ENCODE measurements around the gene LRRC61. TPM values are rescaled to one million over a fixed set of nuclear protein-coding genes. Genes with fewer than 3 reads are reported as not detected.

LRRC61 gene
- polyA plus RNA-seq, 1 donor (not counting 4 experiments of a cell fraction or from before 2014, with no cell fraction given) = 1.0 TPM

GRCh38 chr7:150365194-150365593 lies 42.0 kb downstream of the LRRC61 start:
- H2AFZ ChIP-seq (ENCODE audit: control insufficient read depth, low read length) = no peak overlapping the region

GRCh38 chr7:150365673-150366398 lies 42.7 kb downstream of the LRRC61 start:
- dilution Hi-C loops (cut with MboI; ENCODE audit: extremely low pct_ligation_motif_present, low sequenced_read_pairs) = no loop called here
- no peak overlapping the region for H3K27ac ChIP-seq (ENCODE audit: control insufficient read depth, insufficient read depth, low read length)

More at GRCh38 chr7:150365194-150365593, 42.0 kb downstream of the LRRC61 start:
- dilution Hi-C loops (cut with MboI; ENCODE audit: extremely low pct_ligation_motif_present, low sequenced_read_pairs) = no loop called here
- Histone ChIP-seq H3K9me1 (ENCODE audit: control insufficient read depth, extremely low read depth, insufficient read depth, low read length) (no peaks in the 10 kb centered on the region), H3K36me3 (ENCODE audit: control insufficient read depth in 2 of 2, extremely low read depth in 1 of 2, insufficient read depth in 2 of 2, low read length in 2 of 2) (no peaks in the 10 kb centered on the region), H3K9me3 (ENCODE audit: control insufficient read depth, low read depth, low read length) (no peaks in the 10 kb centered on the region), H3K4me3 (ENCODE audit: control insufficient read depth in 2 of 3, extremely low read depth in 1 of 3, insufficient read depth in 2 of 3, low read depth in 1 of 3, low read length in 3 of 3) (no peak overlapping the region), H3K4me2 (ENCODE audit: control insufficient read depth, extremely low read depth, insufficient read depth, low read depth, low read length) (no peak overlapping the region), H3K27ac (ENCODE audit: control insufficient read depth, insufficient read depth, low read length) (no peak overlapping the region), H3K4me1 (ENCODE audit: control insufficient read depth, extremely low read depth, insufficient read depth, low read length) (peaks cover 19% of the 10 kb centered on the region), H3K9ac (ENCODE audit: control insufficient read depth, extremely low read depth, insufficient read depth, low read length) (no peak overlapping the region), H3K27me3 (ENCODE audit: control insufficient read depth, extremely low read depth, insufficient read depth, low read length) (no peaks in the 10 kb centered on the region), H3K79me2 (ENCODE audit: control insufficient read depth, insufficient read depth, low read length) (no peaks in the 10 kb centered on the region), H4K20me1 (ENCODE audit: control insufficient read depth, extremely low read depth, insufficient read depth, low read length) (no peaks in the 10 kb centered on the region)
- no peak for DNase-seq (ENCODE audit: low read depth, low spot score)
- FAIRE-seq = no peak
- TF ChIP-seq CTCF (optimal IDR thresholded peaks at IDR 0.05 in 1 of 3, IDR thresholded peaks at IDR 0.05 in 1 of 3, conservative IDR thresholded peaks at IDR 0.05 in 1 of 3; ENCODE audit: extremely low read depth in 1 of 3, insufficient read depth in 2 of 3, low read length in 3 of 3) = no peak

More at GRCh38 chr7:150365673-150366398, 42.7 kb downstream of the LRRC61 start:
- Histone ChIP-seq H3K9me3 (ENCODE audit: control insufficient read depth, low read depth, low read length) (no peaks in the 10 kb centered on the region), H3K4me1 (ENCODE audit: control insufficient read depth, extremely low read depth, insufficient read depth, low read length) (peaks cover 24% of the 10 kb centered on the region), H3K4me2 (ENCODE audit: control insufficient read depth, extremely low read depth, insufficient read depth, low read depth, low read length) (no peak overlapping the region), H4K20me1 (ENCODE audit: control insufficient read depth, extremely low read depth, insufficient read depth, low read length) (no peaks in the 10 kb centered on the region), H3K79me2 (ENCODE audit: control insufficient read depth, insufficient read depth, low read length) (no peaks in the 10 kb centered on the region), H3K9ac (ENCODE audit: control insufficient read depth, extremely low read depth, insufficient read depth, low read length) (no peak overlapping the region), H3K27me3 (ENCODE audit: control insufficient read depth, extremely low read depth, insufficient read depth, low read length) (no peaks in the 10 kb centered on the region), H2AFZ (ENCODE audit: control insufficient read depth, low read length) (no peak overlapping the region), H3K36me3 (ENCODE audit: control insufficient read depth in 2 of 2, extremely low read depth in 1 of 2, insufficient read depth in 2 of 2, low read length in 2 of 2) (peaks cover 0 to 3% of the 10 kb centered on the region in 2 experiments), H3K9me1 (ENCODE audit: control insufficient read depth, extremely low read depth, insufficient read depth, low read length) (no peaks in the 10 kb centered on the region), H3K4me3 (ENCODE audit: control insufficient read depth in 2 of 3, extremely low read depth in 1 of 3, insufficient read depth in 2 of 3, low read depth in 1 of 3, low read length in 3 of 3) (no peak overlapping the region)
- no peak for TF ChIP-seq EZH2 (IDR thresholded peaks at IDR 0.05; ENCODE audit: low read length)
- TF ChIP-seq CTCF (optimal IDR thresholded peaks at IDR 0.05 in 1 of 3, IDR thresholded peaks at IDR 0.05 in 1 of 3, conservative IDR thresholded peaks at IDR 0.05 in 1 of 3; ENCODE audit: extremely low read depth in 1 of 3, insufficient read depth in 2 of 3, low read length in 3 of 3) = no peak
- DNase-seq (ENCODE audit: low read depth, low spot score) = no peak
- no peak for FAIRE-seq
